ENCODE data around the gene POLR2B. TPM values are rescaled to one million over a fixed set of nuclear protein-coding genes. Genes with fewer than 3 reads are reported as not detected.

POLR2B gene
- total RNA-seq, 2 experiments from 2014 or later = 70.0 to 72.5 TPM

DNA sequence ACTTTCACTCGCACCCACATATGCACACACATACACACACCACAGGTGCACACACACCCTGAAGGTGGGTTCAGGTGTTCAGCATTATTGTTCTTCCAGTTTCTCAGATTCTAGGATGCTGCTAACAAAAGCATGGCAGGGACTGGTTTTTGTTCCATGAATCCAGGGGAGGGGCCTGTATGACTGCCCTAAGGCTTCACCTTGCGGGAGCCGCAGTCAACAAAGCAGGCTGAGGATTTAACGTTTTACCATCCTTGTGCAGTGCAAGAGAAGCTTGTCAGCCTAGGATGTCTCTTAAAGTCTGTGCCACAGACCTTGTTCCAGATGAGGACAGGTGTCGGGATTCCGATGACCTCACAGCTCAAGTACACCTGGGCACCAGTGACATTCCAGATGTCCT, 61.8 kb downstream of the POLR2B start:
- Mint-ChIP-seq H3K4me3 (no peak overlapping the region), H3K27ac (no peak overlapping the region), H3K9me3 (no peaks in the 10 kb centered on the region), H3K4me1 (ENCODE audit: low read depth) (no peaks in the 10 kb centered on the region), H3K36me3 (ENCODE audit: low read depth) (no peaks in the 10 kb centered on the region), H3K27me3 (peaks cover 27% of the 10 kb centered on the region)
- POLR2A ChIA-PET = no interaction called here
- Histone ChIP-seq H3K27ac (ENCODE audit: low read depth in 1 of 2, low read length in 2 of 2) (no peak overlapping the region), H3K9me3 (ENCODE audit: control insufficient read depth in 1 of 2, insufficient read depth in 1 of 2, low read length in 2 of 2) (no peaks in the 10 kb centered on the region), H3K4me1 (ENCODE audit: insufficient read depth, low read length) (no peaks in the 10 kb centered on the region), H3K27me3 (ENCODE audit: control insufficient read depth in 1 of 2, insufficient read depth in 2 of 2, low read length in 2 of 2) (peaks cover 4 to 20% of the 10 kb centered on the region in 2 experiments), H3K4me3 (ENCODE audit: low read length) (no peak overlapping the region), H3K36me3 (ENCODE audit: insufficient read depth, low read length) (no peaks in the 10 kb centered on the region)
- no peak for ATAC-seq (ENCODE audit: poor library complexity)
- CTCF ChIA-PET = no interaction called here
- DNase-seq = no peak
- TF ChIP-seq, protein P1, sequence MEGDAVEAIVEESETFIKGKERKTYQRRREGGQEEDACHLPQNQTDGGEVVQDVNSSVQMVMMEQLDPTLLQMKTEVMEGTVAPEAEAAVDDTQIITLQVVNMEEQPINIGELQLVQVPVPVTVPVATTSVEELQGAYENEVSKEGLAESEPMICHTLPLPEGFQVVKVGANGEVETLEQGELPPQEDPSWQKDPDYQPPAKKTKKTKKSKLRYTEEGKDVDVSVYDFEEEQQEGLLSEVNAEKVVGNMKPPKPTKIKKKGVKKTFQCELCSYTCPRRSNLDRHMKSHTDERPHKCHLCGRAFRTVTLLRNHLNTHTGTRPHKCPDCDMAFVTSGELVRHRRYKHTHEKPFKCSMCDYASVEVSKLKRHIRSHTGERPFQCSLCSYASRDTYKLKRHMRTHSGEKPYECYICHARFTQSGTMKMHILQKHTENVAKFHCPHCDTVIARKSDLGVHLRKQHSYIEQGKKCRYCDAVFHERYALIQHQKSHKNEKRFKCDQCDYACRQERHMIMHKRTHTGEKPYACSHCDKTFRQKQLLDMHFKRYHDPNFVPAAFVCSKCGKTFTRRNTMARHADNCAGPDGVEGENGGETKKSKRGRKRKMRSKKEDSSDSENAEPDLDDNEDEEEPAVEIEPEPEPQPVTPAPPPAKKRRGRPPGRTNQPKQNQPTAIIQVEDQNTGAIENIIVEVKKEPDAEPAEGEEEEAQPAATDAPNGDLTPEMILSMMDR (IDR thresholded peaks at IDR 0.05) = no peak
- intact Hi-C loops (cut with DNase I, micrococcal nuclease) = no loop called here

DNA sequence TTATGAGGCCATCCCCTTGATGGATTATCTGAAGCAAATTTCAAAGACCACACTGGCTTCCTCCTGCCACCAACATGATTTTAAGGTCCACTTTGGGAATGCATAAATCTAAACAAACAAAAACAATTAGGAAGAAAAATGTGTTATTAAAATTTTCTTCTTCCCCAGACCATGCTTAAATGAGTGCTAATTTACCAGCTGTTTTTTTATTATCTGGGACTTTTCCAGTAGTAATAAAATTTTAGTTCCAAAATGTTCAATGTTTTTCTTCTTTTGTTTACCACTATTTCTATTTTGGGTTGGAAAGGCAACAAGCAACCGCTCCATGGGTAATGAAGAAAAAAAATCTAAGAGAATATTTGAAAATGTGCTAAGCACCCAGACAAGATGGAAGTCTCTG, 62.3 kb downstream of the POLR2B start:
- Mint-ChIP-seq H3K4me1 (ENCODE audit: low read depth) (no peaks in the 10 kb centered on the region), H3K9me3 (no peaks in the 10 kb centered on the region), H3K36me3 (ENCODE audit: low read depth) (no peaks in the 10 kb centered on the region), H3K27ac (no peak overlapping the region), H3K4me3 (no peak overlapping the region), H3K27me3 (peaks cover 28% of the 10 kb centered on the region)
- H3K4me1 ChIP-seq (ENCODE audit: insufficient read depth, low read length) = no peaks in the 10 kb centered on the region
- H3K27me3 ChIP-seq (ENCODE audit: control insufficient read depth in 1 of 2, insufficient read depth in 2 of 2, low read length in 2 of 2) = peaks cover 6 to 20% of the 10 kb centered on the region in 2 experiments
- H3K27ac ChIP-seq (ENCODE audit: low read depth in 1 of 2, low read length in 2 of 2) = no peak overlapping the region
- TF ChIP-seq, protein P1 (IDR thresholded peaks at IDR 0.05) = no peak
- no peak overlapping the region for H3K4me3 ChIP-seq (ENCODE audit: low read length)
- no peak for DNase-seq
- intact Hi-C loops (cut with DNase I, micrococcal nuclease) = no loop called here
- H3K9me3 ChIP-seq (ENCODE audit: control insufficient read depth in 1 of 2, insufficient read depth in 1 of 2, low read length in 2 of 2) = no peaks in the 10 kb centered on the region
- no peaks in the 10 kb centered on the region for H3K36me3 ChIP-seq (ENCODE audit: insufficient read depth, low read length)
- POLR2A ChIA-PET = no interaction called here
- CTCF ChIA-PET = no interaction called here
- no peak for ATAC-seq (ENCODE audit: poor library complexity)

DNA sequence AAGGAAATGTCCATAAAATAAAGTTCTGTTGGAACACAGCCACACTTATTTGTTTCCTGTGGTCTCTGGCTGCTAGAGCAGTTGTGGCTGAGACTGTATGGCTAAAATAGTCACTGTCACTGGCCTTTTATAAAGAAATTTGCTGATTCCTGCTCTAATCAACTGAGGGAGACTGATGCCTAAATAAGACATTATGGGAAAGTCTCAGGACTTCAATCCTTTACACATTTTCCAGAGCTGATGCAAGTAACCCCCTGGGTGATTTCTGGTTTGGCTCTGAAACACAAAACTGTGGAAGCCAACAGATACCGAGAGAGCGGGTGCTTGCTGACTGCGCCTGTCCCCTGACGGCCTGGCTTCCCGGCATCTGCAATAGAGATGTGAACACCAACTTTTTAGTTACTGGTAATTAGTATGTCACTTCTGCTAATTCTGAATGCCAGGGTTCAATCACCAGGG, 64.0 kb downstream of the POLR2B start:
- no peak overlapping the region for H3K4me3 Mint-ChIP-seq
- TF ChIP-seq, protein P1 (IDR thresholded peaks at IDR 0.05) = no peak
- H3K4me1 Mint-ChIP-seq (ENCODE audit: low read depth) = no peaks in the 10 kb centered on the region
- H3K27ac Mint-ChIP-seq = no peak overlapping the region
- no peaks in the 10 kb centered on the region for H3K36me3 ChIP-seq (ENCODE audit: insufficient read depth, low read length)
- peaks cover 7 to 20% of the 10 kb centered on the region in 2 experiments for H3K27me3 ChIP-seq (ENCODE audit: control insufficient read depth in 1 of 2, insufficient read depth in 2 of 2, low read length in 2 of 2)
- DNase-seq (no peak), ATAC-seq (ENCODE audit: poor library complexity) (no peak)
- intact Hi-C loops (cut with DNase I, micrococcal nuclease) = no loop called here
- H3K4me1 ChIP-seq (ENCODE audit: insufficient read depth, low read length) = no peaks in the 10 kb centered on the region
- no peaks in the 10 kb centered on the region for H3K36me3 Mint-ChIP-seq (ENCODE audit: low read depth)
- H3K27ac ChIP-seq (ENCODE audit: low read depth in 1 of 2, low read length in 2 of 2) = no peak overlapping the region
- H3K27me3 Mint-ChIP-seq = peaks cover 37% of the 10 kb centered on the region
- ChIA-PET CTCF (no interaction called here), POLR2A (no interaction called here)
- H3K4me3 ChIP-seq (ENCODE audit: low read length) = no peak overlapping the region
- H3K9me3 ChIP-seq (ENCODE audit: control insufficient read depth in 1 of 2, insufficient read depth in 1 of 2, low read length in 2 of 2) = no peaks in the 10 kb centered on the region
- no peaks in the 10 kb centered on the region for H3K9me3 Mint-ChIP-seq
